ENCODE results near the gene KCNAB3. TPM values are rescaled to one million over a fixed set of nuclear protein-coding genes. Genes with fewer than 3 reads are reported as not detected.
A peak's percentile ranks its signal among the peaks of the same experiment; 100 is the strongest.

Gene KCNAB3
- total RNA-seq, 4 donors from 2014 or later = 0.10 to 0.49 (median 0.24) TPM

DNA sequence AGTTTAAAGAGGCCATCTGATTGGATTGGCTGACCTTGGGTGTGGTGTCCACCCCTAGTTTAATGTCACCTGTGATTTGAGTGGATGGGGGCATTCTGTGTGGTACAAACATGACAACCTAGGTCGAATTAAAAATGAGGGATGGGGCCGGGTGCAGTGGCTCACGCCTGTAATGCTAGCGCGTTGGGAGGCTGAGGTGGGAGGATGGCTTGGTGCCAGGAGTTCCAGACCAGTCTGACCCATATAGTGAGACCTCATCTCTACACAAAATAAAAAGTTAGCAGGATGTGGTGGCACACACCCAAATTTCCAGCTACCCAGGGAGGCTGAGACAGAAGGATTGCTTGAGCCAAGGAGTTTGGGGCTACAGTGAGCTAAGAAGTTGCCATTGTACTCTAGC lies 16.8 kb upstream of the KCNAB3 start:
- no peak overlapping the region for H3K4me3 ChIP-seq (ENCODE audit: low read depth, poor library complexity, severe bottlenecking)
- no peak for TF ChIP-seq POLR2A (IDR thresholded peaks at IDR 0.05)
- no peak for TF ChIP-seq CTCF (IDR thresholded peaks at IDR 0.05)
- no peak for DNase-seq (ENCODE audit: low spot score in 2 of 2)
- intact Hi-C loops (cut with DNase I; ENCODE audit: low total_unique reads) = no loop called here
- 72 to 75% methylated on average over 5 of the region's 5 CpGs for WGBS, 2 donors

DNA sequence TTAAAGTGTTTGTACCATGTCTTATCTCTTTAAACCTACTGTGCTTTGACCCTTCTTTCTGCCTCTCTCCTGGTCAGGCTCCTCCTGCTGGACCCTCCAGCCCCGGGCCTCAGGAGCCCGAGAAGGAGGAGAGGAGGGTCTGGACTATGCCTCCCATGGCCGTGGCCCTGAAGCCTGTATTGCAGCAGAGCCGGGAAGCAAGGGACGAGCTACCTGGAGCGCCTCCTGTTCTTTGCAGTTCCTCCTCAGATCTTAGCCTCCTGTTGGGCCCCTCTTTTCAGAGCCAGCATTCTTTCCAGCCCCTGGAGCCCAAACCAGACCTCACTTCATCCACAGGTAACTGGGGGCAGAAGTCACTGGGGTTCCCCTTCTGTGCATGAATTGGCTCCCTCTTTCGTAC lies 16.0 kb upstream of the KCNAB3 start:
- 85% methylated on average over 7 of the region's 7 CpGs for WGBS, 2 donors
- no peak for DNase-seq (ENCODE audit: low spot score in 2 of 2)
- H3K4me3 ChIP-seq (ENCODE audit: low read depth, poor library complexity, severe bottlenecking) = no peak overlapping the region
- intact Hi-C loops (cut with DNase I; ENCODE audit: low total_unique reads) = no loop called here
- TF ChIP-seq CTCF (IDR thresholded peaks at IDR 0.05) (no peak), POLR2A (IDR thresholded peaks at IDR 0.05) (no peak)

DNA sequence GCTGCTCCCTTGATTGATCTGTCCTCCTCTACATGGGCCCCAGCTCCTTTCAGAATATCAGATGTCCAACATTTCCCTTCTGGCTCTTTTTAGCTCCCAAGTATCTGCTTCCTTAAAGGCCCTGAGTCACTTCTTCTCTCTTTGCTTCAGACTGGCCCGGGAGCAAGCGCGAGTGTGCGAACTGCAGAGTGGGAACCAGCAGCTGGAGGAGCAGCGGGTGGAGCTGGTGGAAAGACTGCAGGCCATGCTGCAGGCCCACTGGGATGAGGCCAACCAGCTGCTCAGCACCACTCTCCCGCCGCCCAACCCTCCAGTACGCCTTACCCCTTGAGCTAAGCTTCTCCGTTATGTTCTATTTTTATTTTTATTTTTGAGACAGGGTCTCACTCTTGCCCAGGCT lies 14.7 kb upstream of the KCNAB3 start:
- H3K4me3 ChIP-seq (ENCODE audit: low read depth, poor library complexity, severe bottlenecking) = no peak overlapping the region
- intact Hi-C loops (cut with DNase I; ENCODE audit: low total_unique reads) = no loop called here
- DNase-seq (ENCODE audit: low spot score in 2 of 2) = peak in 1 of 2 donors; percentile 79
- TF ChIP-seq CTCF (IDR thresholded peaks at IDR 0.05) = no peak
- TF ChIP-seq POLR2A (IDR thresholded peaks at IDR 0.05) = no peak
- 89 to 90% methylated on average over 9 of the region's 9 CpGs for WGBS, 2 donors

DNA sequence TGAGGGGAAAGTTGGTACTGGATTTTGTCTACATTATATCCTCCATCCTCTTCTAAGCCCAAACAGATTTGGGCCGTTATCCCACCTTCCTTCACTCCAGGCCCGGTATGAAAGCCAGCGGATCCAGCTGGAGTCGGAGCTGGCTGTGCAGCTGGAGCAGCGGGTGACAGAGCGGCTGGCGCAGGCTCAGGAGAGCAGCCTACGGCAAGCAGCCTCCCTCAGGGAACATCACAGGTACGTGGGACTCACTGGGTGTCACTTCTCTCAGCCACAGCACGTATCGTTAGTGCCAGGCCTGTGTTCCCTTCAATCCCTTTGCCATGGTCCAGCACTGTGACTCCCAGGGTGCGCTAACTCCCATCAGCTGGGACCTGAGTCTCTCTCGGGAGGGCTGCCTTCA lies 13.6 kb upstream of the KCNAB3 start:
- WGBS, 2 donors = 83 to 85% methylated on average over 13 of the region's 13 CpGs
- TF ChIP-seq POLR2A (IDR thresholded peaks at IDR 0.05) = no peak
- no peak for TF ChIP-seq CTCF (IDR thresholded peaks at IDR 0.05)
- intact Hi-C loops (cut with DNase I; ENCODE audit: low total_unique reads) = no loop called here
- no peak for DNase-seq (ENCODE audit: low spot score in 2 of 2)
- H3K4me3 ChIP-seq (ENCODE audit: low read depth, poor library complexity, severe bottlenecking) = no peak overlapping the region

DNA sequence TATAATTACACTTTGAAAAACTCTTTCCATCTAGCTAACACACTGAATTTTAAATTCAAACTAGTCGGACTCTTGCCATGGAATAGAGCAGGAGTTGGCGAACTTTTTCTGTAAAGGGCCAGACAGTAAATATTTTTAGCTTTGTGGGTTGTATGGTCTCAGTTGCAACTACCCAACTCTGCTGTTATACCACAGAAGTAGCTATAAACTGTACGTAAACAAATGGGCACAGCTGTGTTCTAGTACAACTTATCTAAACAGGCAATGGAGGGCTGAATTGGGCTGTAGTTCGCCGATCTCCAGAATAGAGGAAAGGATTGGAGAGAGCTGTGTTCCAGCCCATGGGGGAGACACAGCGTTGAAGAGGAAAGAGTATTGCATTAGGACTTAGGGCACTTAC lies 11.1 kb upstream of the KCNAB3 start:
- TF ChIP-seq CTCF (IDR thresholded peaks at IDR 0.05) (no peak), POLR2A (IDR thresholded peaks at IDR 0.05) (no peak)
- no peak for DNase-seq (ENCODE audit: low spot score in 2 of 2)
- no peak overlapping the region for H3K4me3 ChIP-seq (ENCODE audit: low read depth, poor library complexity, severe bottlenecking)
- intact Hi-C loops (cut with DNase I; ENCODE audit: low total_unique reads) = no loop called here
- 92 to 93% methylated on average over 6 of the region's 6 CpGs for WGBS, 2 donors

DNA sequence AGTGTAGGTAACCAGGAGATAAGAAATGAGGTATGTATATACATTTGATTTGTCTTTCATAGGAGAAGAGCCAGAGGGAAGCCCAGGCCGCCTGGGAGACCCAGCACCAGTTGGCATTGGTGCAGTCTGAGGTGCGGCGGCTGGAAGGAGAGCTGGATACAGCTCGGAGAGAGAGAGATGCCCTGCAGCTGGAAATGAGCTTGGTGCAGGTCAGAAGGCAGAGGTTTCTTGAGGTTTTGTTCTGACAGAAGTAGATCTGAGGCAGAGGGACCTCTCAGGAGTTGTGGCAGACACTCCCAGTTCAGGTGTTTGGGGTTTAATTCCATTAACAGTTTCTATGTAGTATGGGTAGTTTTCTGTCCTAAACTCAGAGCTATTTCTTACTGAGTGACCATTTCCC lies 10.4 kb upstream of the KCNAB3 start:
- WGBS, 2 donors = 91 to 96% methylated on average over 4 of the region's 4 CpGs
- no peak for DNase-seq (ENCODE audit: low spot score in 2 of 2)
- no peak overlapping the region for H3K4me3 ChIP-seq (ENCODE audit: low read depth, poor library complexity, severe bottlenecking)
- intact Hi-C loops (cut with DNase I; ENCODE audit: low total_unique reads) = no loop called here
- TF ChIP-seq CTCF (IDR thresholded peaks at IDR 0.05) (no peak), POLR2A (IDR thresholded peaks at IDR 0.05) (no peak)

Data from lower leg skin (tissue), 4 donors.